HEK293 (cell line): Measurements from ENCODE around the gene NOX5.

Experiments used
- CTCF ChIA-PET: fragments of 350-600 bp; formaldehyde crosslinking; extraction: SDS; loops from one replicate; lab custom pipeline; 2021; ENCODE audit warnings: antibody characterized with exemption; lab: Yijun Ruan, JAX
- POLR2A ChIA-PET: fragments of 300-600 bp; formaldehyde crosslinking; extraction: SDS; loops from one replicate; lab custom pipeline; 2020; ENCODE audit warnings: antibody characterized with exemption, inconsistent platforms; lab: Yijun Ruan, JAX
- H3K27ac ChIP-seq: fragments of 200-500 bp; sonication (Bioruptor generic); 2 replicates; pipeline ENCODE4 v1.5.1; 2014; ENCODE audit warnings: low read depth, low read length, control low read depth, inconsistent platforms; ENCODE audit errors: extremely low read depth
- H3K36me3 ChIP-seq, 2 experiments: fragments of 200-500 bp in 1 of 2; sonication (Bioruptor generic) in 1 of 2; 1 replicate in 1 of 2; 2 replicates in 1 of 2; pipeline ENCODE4 v1.5.1; 2014 to 2017; ENCODE audit warnings: inconsistent platforms in 2 of 2, low read length in 2 of 2; ENCODE audit not compliant: control insufficient read depth in 2 of 2, insufficient read depth in 1 of 2
- H3K4me1 ChIP-seq: fragments of 200-500 bp; sonication (Bioruptor generic); 2 replicates; pipeline ENCODE4 v1.5.1; 2014; ENCODE audit warnings: mild to moderate bottlenecking, low read length, inconsistent platforms; ENCODE audit not compliant: control insufficient read depth, insufficient read depth
- H3K4me3 ChIP-seq: 2 replicates; pipeline ENCODE4 v1.5.1; 2011; ENCODE audit warnings: low read depth, mild to moderate bottlenecking, control low read depth, low read length, moderate library complexity
- H3K9me3 ChIP-seq: fragments of 200-500 bp; sonication (Bioruptor generic); 2 replicates; pipeline ENCODE4 v1.5.1; 2014; ENCODE audit warnings: low read depth, low read length, inconsistent platforms; ENCODE audit not compliant: control insufficient read depth, insufficient read depth
- EGR2 ChIP-seq: fragments of 450-650 bp; formaldehyde crosslinking; IDR thresholded peaks from 2 replicates; pipeline ENCODE4 v1.5.1; 2016; ENCODE audit warnings: low read depth, missing biosample characterization, missing genetic modification characterization
- GLIS1 ChIP-seq: fragments of 450-650 bp; formaldehyde crosslinking; IDR thresholded peaks from 2 replicates; pipeline ENCODE4 v1.5.1; 2016; ENCODE audit warnings: missing biosample characterization, missing genetic modification characterization
- HOXC10 ChIP-seq: sonication (generic); formaldehyde crosslinking; IDR thresholded peaks from 2 replicates; pipeline ENCODE4 v1.8.1; 2023; ENCODE audit warnings: mild to moderate bottlenecking, missing genetic modification reagents
- PRDM1 ChIP-seq: fragments of 450-650 bp; formaldehyde crosslinking; IDR thresholded peaks from 2 replicates; pipeline ENCODE4; 2016; ENCODE audit warnings: missing biosample characterization, missing genetic modification characterization
- PRDM6 ChIP-seq: fragments of 450-650 bp; formaldehyde crosslinking; IDR thresholded peaks from 2 replicates; pipeline ENCODE4 v1.5.1; 2017; ENCODE audit warnings: missing biosample characterization, missing genetic modification characterization
- SP7 ChIP-seq: fragments of 450-650 bp; formaldehyde crosslinking; IDR thresholded peaks from 2 replicates; pipeline ENCODE4 v1.5.1; 2016; ENCODE audit warnings: missing biosample characterization, missing genetic modification characterization
- ZBTB17 ChIP-seq: fragments of 450-650 bp; formaldehyde crosslinking; IDR thresholded peaks from 2 replicates; pipeline ENCODE4 v1.5.1; 2016; ENCODE audit warnings: missing biosample characterization, missing genetic modification characterization
- ZEB2 ChIP-seq: fragments of 450-650 bp; formaldehyde crosslinking; IDR thresholded peaks from 2 replicates; pipeline ENCODE4 v1.5.1; 2016; ENCODE audit warnings: missing biosample characterization, missing genetic modification characterization
- ZFHX2 ChIP-seq: fragments of 450-650 bp; formaldehyde crosslinking; conservative IDR thresholded peaks from 2 replicates; pipeline ENCODE4 v1.5.1; 2016; ENCODE audit warnings: missing biosample characterization, missing genetic modification characterization
- ZNF266 ChIP-seq: fragments of 450-650 bp; formaldehyde crosslinking; IDR thresholded peaks from 2 replicates; pipeline ENCODE4 v1.5.1; 2016; ENCODE audit warnings: missing biosample characterization, missing genetic modification characterization, low read depth
- ZNF335 ChIP-seq: fragments of 450-650 bp; formaldehyde crosslinking; conservative IDR thresholded peaks from 2 replicates; pipeline ENCODE4 v1.5.1; 2016; ENCODE audit warnings: missing biosample characterization, missing genetic modification characterization
- ZNF350 ChIP-seq: fragments of 450-650 bp; formaldehyde crosslinking; IDR thresholded peaks from 2 replicates; pipeline ENCODE4 v1.5.0; 2017; ENCODE audit warnings: missing biosample characterization, mild to moderate bottlenecking, missing genetic modification characterization
- ZNF416 ChIP-seq: fragments of 450-650 bp; formaldehyde crosslinking; IDR thresholded peaks from 2 replicates; pipeline ENCODE4 v1.5.1; 2016; ENCODE audit warnings: missing biosample characterization, missing genetic modification characterization
- ZNF426 ChIP-seq: fragments of 450-650 bp; formaldehyde crosslinking; IDR thresholded peaks from 2 replicates; pipeline ENCODE4 v1.5.1; 2017; ENCODE audit warnings: missing biosample characterization, missing genetic modification characterization, mild to moderate bottlenecking, inconsistent platforms, moderate library complexity
- ZNF473 ChIP-seq: fragments of 450-650 bp; formaldehyde crosslinking; IDR thresholded peaks from 2 replicates; pipeline ENCODE4 v1.5.1; 2017; ENCODE audit warnings: missing biosample characterization, missing genetic modification characterization
- ZNF510 ChIP-seq: fragments of 450-650 bp; formaldehyde crosslinking; IDR thresholded peaks from 2 replicates; pipeline ENCODE4 v1.5.1; 2018; ENCODE audit warnings: mild to moderate bottlenecking, missing genetic modification characterization, missing biosample characterization; ENCODE audit not compliant: insufficient replicate concordance
- ZNF585B ChIP-seq: fragments of 450-650 bp; formaldehyde crosslinking; IDR thresholded peaks from 2 replicates; pipeline ENCODE4 v1.5.1; 2016; ENCODE audit warnings: missing biosample characterization, missing genetic modification characterization
- ZNF623 ChIP-seq: fragments of 450-650 bp; formaldehyde crosslinking; IDR thresholded peaks from 2 replicates; pipeline ENCODE4 v1.5.1; 2016; ENCODE audit warnings: missing biosample characterization, missing genetic modification characterization
- ZNF624 ChIP-seq: fragments of 450-650 bp; formaldehyde crosslinking; IDR thresholded peaks from 2 replicates; pipeline ENCODE4 v1.5.1; 2017; ENCODE audit warnings: missing biosample characterization, missing genetic modification characterization
- ZNF664 ChIP-seq: fragments of 450-650 bp; formaldehyde crosslinking; IDR thresholded peaks from 2 replicates; pipeline ENCODE4 v1.5.1; 2016; ENCODE audit warnings: missing biosample characterization, missing genetic modification characterization
- ZNF837 ChIP-seq: fragments of 450-650 bp; formaldehyde crosslinking; IDR thresholded peaks from 2 replicates; pipeline ENCODE4 v1.5.1; 2016; ENCODE audit warnings: missing biosample characterization, missing genetic modification characterization
- ZSCAN16 ChIP-seq: fragments of 450-650 bp; formaldehyde crosslinking; IDR thresholded peaks from 2 replicates; pipeline ENCODE4 v1.5.1; 2016; ENCODE audit warnings: missing biosample characterization, missing genetic modification characterization
- TF ChIP-seq, protein P1 (sequence below): fragments of 450-650 bp; formaldehyde crosslinking; optimal IDR thresholded peaks from 2 replicates; pipeline ENCODE3; 2016; ENCODE audit warnings: missing biosample characterization, mild to moderate bottlenecking, missing genetic modification characterization
- TF ChIP-seq, protein P2 (sequence below): fragments of 450-650 bp; formaldehyde crosslinking; IDR thresholded peaks from 2 replicates; pipeline ENCODE4 v1.5.1; 2016; ENCODE audit warnings: missing biosample characterization, missing genetic modification characterization

NOX5 gene, protein sequence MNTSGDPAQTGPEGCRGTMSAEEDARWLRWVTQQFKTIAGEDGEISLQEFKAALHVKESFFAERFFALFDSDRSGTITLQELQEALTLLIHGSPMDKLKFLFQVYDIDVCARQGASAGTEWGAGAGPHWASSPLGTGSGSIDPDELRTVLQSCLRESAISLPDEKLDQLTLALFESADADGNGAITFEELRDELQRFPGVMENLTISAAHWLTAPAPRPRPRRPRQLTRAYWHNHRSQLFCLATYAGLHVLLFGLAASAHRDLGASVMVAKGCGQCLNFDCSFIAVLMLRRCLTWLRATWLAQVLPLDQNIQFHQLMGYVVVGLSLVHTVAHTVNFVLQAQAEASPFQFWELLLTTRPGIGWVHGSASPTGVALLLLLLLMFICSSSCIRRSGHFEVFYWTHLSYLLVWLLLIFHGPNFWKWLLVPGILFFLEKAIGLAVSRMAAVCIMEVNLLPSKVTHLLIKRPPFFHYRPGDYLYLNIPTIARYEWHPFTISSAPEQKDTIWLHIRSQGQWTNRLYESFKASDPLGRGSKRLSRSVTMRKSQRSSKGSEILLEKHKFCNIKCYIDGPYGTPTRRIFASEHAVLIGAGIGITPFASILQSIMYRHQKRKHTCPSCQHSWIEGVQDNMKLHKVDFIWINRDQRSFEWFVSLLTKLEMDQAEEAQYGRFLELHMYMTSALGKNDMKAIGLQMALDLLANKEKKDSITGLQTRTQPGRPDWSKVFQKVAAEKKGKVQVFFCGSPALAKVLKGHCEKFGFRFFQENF

DNA sequence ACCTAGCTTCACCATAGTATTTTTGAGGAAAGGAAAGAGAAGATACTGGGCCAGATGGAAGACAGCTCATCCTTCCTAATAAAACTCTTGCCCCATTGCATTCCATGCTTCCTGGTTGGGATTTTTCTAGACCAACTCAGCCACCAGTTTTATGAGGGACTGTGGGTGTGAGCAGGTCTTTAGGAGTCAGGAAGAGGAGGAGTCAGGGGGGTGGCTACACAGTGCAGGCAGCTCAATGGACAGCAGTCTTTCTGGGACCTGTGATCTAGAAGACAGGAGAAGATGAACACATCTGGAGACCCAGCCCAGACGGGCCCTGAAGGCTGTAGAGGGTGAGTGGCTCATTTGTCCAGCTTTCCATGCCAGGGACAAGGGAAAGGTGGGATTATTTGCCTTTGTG, at the start of gene NOX5:
Gene NOX5, plus strand, starts transcription at position 242 of the 400 bp plus-strand sequence. Its CDS starts 41 bp downstream, at position 283.
- no peak for TF ChIP-seq ZNF266 (tag by site-specific recombination)
- TF ChIP-seq, protein P1, sequence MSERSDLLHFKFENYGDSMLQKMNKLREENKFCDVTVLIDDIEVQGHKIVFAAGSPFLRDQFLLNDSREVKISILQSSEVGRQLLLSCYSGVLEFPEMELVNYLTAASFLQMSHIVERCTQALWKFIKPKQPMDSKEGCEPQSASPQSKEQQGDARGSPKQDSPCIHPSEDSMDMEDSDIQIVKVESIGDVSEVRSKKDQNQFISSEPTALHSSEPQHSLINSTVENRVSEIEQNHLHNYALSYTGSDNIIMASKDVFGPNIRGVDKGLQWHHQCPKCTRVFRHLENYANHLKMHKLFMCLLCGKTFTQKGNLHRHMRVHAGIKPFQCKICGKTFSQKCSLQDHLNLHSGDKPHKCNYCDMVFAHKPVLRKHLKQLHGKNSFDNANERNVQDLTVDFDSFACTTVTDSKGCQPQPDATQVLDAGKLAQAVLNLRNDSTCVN (tag by site-specific recombination): no peak
- 0 out of 2 replicates have a peak, but pooled peaks have one; percentile 24 for TF ChIP-seq EGR2 (tag by site-specific recombination)
- TF ChIP-seq ZNF335 (tag by site-specific recombination): peak; percentile 85
- 0 out of 2 replicates have a peak, but pooled peaks have one; percentile 10 for TF ChIP-seq GLIS1
- peak; percentile 56 for TF ChIP-seq ZBTB17 (tag by site-specific recombination)
- peak; percentile 58 for TF ChIP-seq ZFHX2
- TF ChIP-seq ZNF623: no peak
- TF ChIP-seq ZNF426 (tag by site-specific recombination): no peak
- TF ChIP-seq, all 188 proteins: peak for 5
- no peaks in the 10 kb centered on the region for H3K9me3 ChIP-seq
- ChIA-PET CTCF (interaction anchor here (0.7 to 1.0 kb wide), 2 partner anchors 45 to 448 kb away, joined by 3 read pairs; no protein-coding TSS in a partner anchor), POLR2A (no interaction called here)
- H3K27ac ChIP-seq: no peak within 1 kb of the TSS
- no peak within 1 kb of the TSS for H3K4me3 ChIP-seq
- H3K4me1 ChIP-seq: no peaks in the 10 kb centered on the region
- H3K36me3 ChIP-seq: no peaks in the 10 kb centered on the region

GRCh38 chr15:68966996-68967395, 47.5 kb upstream of the NOX5 start:
- Histone ChIP-seq H3K36me3 (no peaks in the 10 kb centered on the region), H3K27ac (no peak overlapping the region), H3K4me3 (no peak overlapping the region), H3K9me3 (peaks cover 2% of the 10 kb centered on the region; the same call in 1 of the 2 replicates), H3K4me1 (no peaks in the 10 kb centered on the region)
- ChIA-PET CTCF (interaction anchor here (0.6 to 1.1 kb wide), 4 partner anchors 41 to 717 kb away, joined by 3 read pairs; no protein-coding TSS in a partner anchor), POLR2A (no interaction called here)
- TF ChIP-seq ZNF623 (no peak), ZNF473 (tag by site-specific recombination) (no peak), ZNF350 (tag by site-specific recombination) (no peak), ZNF624 (tag by site-specific recombination) (no peak), ZEB2 (tag by site-specific recombination) (no peak), ZNF416 (no peak), SP7 (no peak), ZNF664 (tag by site-specific recombination) (no peak), HOXC10 (CRISPR knock-in tag) (no peak), ZNF585B (tag by site-specific recombination) (no peak), PRDM6 (tag by site-specific recombination) (no peak), ZSCAN16 (tag by site-specific recombination) (no peak), PRDM1 (tag by site-specific recombination) (no peak), ZNF837 (no peak), ZNF510 (tag by site-specific recombination) (no peak)
- TF ChIP-seq, protein P1 (tag by site-specific recombination): no peak
- TF ChIP-seq, protein P2, sequence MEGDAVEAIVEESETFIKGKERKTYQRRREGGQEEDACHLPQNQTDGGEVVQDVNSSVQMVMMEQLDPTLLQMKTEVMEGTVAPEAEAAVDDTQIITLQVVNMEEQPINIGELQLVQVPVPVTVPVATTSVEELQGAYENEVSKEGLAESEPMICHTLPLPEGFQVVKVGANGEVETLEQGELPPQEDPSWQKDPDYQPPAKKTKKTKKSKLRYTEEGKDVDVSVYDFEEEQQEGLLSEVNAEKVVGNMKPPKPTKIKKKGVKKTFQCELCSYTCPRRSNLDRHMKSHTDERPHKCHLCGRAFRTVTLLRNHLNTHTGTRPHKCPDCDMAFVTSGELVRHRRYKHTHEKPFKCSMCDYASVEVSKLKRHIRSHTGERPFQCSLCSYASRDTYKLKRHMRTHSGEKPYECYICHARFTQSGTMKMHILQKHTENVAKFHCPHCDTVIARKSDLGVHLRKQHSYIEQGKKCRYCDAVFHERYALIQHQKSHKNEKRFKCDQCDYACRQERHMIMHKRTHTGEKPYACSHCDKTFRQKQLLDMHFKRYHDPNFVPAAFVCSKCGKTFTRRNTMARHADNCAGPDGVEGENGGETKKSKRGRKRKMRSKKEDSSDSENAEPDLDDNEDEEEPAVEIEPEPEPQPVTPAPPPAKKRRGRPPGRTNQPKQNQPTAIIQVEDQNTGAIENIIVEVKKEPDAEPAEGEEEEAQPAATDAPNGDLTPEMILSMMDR (tag by site-specific recombination): no peak
